ENCODE results near the gene HOXC12. TPM values are rescaled to one million over a fixed set of nuclear protein-coding genes. Genes with fewer than 3 reads are reported as not detected.

HOXC12 gene
- total RNA-seq, 1 donor = not detected

DNA sequence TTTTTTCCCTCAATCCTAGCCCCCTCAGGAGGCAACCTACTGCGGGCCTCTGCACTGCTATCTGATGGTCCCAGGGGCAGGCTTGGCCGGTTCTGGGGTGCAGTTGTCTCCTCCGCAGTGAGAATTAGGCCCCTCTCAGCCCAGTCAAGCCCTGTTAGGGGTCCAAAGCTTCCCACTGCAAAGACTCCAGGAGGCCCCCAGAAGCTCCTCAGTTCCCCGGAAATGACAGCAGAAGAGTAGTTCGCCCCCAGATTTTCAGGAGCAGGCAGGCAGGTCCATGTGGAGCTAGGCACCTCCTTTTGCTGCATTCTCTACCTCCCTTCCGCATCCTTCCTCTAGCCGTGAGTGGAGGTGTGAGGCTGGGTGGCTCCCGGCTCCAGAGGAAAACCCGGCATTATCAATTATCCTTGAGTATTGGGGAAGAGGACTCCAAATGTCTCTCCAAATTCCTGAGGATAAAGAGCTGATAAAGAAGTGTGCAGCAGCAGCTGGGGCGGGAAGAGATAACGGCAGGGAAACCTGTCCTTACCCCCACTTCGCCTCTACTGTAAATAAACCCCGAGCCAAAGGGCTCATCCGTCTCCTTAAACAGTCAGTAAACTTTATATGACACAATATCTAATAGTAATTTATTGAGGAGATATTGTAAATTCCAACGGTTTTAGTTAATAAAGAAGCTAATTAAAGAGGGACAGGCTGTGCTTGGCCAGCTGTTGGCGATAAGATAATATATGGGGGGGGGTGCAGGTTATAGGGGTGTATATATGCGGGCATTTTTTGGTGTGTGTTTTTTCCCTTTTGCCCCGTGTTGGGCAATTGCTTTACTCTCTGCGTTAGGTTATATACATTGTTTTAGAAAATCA, 641 bp upstream of the HOXC12 start:
- TF ChIP-seq, protein P1, sequence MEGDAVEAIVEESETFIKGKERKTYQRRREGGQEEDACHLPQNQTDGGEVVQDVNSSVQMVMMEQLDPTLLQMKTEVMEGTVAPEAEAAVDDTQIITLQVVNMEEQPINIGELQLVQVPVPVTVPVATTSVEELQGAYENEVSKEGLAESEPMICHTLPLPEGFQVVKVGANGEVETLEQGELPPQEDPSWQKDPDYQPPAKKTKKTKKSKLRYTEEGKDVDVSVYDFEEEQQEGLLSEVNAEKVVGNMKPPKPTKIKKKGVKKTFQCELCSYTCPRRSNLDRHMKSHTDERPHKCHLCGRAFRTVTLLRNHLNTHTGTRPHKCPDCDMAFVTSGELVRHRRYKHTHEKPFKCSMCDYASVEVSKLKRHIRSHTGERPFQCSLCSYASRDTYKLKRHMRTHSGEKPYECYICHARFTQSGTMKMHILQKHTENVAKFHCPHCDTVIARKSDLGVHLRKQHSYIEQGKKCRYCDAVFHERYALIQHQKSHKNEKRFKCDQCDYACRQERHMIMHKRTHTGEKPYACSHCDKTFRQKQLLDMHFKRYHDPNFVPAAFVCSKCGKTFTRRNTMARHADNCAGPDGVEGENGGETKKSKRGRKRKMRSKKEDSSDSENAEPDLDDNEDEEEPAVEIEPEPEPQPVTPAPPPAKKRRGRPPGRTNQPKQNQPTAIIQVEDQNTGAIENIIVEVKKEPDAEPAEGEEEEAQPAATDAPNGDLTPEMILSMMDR (IDR thresholded peaks at IDR 0.05; ENCODE audit: insufficient read depth, low read length) = no peak
- H3K4me3 ChIP-seq (ENCODE audit: low read depth, low read length) = no peak overlapping the region
- DNase-seq (ENCODE audit: low read depth) = no peak

DNA sequence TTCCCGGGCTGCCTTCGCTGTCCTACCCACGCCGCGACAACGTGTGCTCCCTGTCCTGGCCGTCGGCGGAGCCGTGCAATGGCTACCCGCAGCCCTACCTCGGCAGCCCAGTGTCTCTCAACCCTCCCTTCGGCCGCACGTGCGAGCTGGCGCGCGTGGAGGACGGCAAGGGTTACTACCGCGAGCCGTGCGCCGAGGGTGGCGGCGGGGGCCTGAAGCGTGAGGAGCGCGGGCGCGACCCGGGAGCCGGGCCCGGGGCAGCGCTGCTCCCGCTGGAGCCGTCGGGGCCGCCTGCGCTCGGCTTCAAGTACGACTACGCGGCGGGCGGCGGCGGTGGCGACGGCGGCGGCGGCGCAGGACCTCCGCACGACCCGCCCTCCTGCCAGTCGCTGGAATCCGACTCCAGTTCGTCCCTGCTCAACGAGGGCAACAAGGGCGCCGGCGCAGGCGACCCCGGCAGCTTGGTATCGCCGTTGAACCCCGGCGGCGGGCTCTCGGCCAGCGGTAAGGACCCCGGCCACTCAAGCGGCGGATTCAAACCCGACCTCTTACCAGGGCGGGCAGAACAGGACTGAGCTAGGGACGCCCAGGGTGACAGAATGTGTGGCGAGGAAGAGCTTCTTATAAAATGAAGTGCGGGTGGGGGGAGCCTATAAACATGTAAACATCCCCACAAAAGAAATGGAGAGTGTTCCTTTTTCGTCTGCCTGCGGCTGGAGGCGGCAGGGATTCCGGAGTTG, 503 bp downstream of the HOXC12 start:
- H3K4me3 ChIP-seq (ENCODE audit: low read depth, low read length) = no peak overlapping the region
- no peak for DNase-seq (ENCODE audit: low read depth)
- TF ChIP-seq, protein P1 (IDR thresholded peaks at IDR 0.05; ENCODE audit: insufficient read depth, low read length) = no peak

DNA sequence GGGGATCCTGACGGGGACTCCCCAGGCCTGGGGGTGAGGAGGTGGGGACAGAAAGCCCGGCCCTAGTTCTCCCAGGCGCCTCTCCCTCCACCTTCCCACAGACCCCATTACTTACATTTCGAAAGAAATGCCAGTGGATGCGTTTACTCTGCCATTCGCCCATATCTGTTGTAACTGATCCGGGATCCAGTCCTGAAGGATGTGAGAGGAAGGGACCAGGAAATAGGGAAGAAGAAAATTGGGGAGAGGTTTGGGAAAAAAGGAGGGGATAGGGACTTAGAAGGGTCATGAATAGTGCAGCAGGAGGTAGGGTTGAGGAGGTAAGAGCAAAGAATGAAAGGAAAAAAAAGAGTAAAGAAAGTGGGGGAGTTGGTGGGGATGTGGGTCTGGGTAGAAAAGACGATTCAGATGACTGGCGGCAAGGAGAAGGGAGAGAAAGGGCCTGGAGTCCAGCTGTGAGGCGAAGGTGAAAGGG, 1.1 kb downstream of the HOXC12 start:
- TF ChIP-seq, protein P1 (IDR thresholded peaks at IDR 0.05; ENCODE audit: insufficient read depth, low read length) = no peak
- DNase-seq (ENCODE audit: low read depth) = no peak
- H3K4me3 ChIP-seq (ENCODE audit: low read depth, low read length) = no peak overlapping the region

DNA sequence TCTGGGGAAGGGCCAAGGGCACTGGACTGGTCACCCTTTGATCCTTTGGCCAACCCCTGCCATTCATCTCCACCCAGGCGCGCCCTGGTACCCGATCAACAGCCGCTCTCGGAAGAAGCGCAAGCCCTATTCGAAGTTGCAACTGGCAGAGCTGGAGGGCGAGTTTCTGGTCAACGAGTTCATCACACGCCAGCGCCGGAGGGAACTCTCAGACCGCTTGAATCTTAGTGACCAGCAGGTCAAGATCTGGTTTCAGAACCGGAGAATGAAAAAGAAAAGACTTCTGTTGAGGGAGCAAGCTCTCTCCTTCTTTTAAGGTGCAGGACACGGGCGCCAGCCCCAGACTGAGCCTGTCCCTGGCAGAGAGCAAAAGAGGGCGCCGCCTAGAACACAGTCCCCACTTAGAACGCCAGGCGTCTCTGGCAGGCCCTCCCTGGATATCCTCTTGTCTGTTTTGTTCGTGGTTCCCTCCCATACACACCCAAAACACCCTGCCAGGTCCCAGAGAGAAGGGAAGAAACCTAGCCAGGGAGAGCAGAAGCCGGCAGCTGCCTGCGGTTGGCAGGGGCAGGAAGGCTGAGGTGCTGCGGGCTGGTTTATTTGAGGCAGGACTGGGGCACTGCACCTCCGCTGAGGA, 1.7 kb downstream of the HOXC12 start:
- no peak overlapping the region for H3K4me3 ChIP-seq (ENCODE audit: low read depth, low read length)
- TF ChIP-seq, protein P1 (IDR thresholded peaks at IDR 0.05; ENCODE audit: insufficient read depth, low read length) = no peak

DNA sequence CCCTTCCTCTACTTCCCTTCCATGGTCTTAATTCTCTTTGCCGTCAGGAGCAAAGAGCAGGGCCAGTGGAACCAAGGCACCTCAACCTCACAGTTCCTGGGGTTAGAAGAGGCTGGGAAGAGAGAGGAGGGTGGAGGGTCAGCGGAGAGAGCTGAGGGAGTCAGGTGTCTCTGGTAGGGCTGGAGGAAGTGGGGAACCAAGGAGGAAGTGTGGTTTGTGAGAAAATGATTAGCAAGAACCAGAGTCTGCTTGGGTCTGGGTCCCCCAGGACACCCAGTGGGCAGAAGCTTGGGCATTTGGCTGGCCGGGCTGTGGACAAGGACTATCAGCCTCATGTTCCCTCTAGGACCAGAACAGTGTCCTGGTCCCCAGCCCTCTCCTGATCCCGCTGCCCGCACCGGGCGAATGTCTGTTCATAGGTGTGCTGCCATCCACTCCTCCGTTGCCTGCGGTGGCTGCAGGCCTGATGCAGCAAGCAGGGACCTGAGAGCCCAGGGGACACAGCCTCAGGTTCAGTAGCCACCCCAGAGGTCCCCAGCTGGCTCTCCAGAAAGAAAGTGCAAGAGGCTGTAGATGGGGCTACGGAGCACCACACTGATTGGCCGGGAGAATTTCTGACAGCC, 2.3 kb downstream of the HOXC12 start:
- TF ChIP-seq, protein P1 (IDR thresholded peaks at IDR 0.05; ENCODE audit: insufficient read depth, low read length) = no peak
- no peak for DNase-seq (ENCODE audit: low read depth)
- H3K4me3 ChIP-seq (ENCODE audit: low read depth, low read length) = no peak overlapping the region

More for the DNA sequence above, 1.7 kb downstream of the HOXC12 start:
- no peak for DNase-seq (ENCODE audit: low read depth)

DNA sequence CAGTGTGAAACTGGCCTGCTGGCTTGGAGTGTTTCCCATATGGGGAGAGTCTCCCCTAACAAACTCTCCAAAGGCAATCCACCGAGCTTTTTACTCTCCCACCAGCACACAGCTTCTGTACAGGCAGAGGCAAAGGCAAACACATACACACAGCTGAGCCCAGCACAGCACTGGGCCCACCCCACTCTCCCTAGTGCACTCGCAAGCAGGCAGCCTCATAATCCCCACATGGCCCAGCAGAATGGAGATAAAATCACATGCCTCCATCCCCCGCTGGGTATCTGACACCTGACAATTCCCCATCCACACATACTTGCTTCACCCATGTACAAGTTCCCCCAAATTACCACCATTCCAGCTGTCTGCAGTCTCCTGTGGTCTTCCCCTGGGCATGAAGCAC, 3.4 kb downstream of the HOXC12 start:
- TF ChIP-seq, protein P1 (IDR thresholded peaks at IDR 0.05; ENCODE audit: insufficient read depth, low read length) = no peak
- no peak overlapping the region for H3K4me3 ChIP-seq (ENCODE audit: low read depth, low read length)
- no peak for DNase-seq (ENCODE audit: low read depth)
